ENCODE data around the gene NLN.

Gene NLN

GRCh38 chr5:65695896-65696295 is 26.1 kb upstream of the NLN start:
- POLR2A ChIA-PET, result no interaction called here
- TF ChIP-seq, protein P1, sequence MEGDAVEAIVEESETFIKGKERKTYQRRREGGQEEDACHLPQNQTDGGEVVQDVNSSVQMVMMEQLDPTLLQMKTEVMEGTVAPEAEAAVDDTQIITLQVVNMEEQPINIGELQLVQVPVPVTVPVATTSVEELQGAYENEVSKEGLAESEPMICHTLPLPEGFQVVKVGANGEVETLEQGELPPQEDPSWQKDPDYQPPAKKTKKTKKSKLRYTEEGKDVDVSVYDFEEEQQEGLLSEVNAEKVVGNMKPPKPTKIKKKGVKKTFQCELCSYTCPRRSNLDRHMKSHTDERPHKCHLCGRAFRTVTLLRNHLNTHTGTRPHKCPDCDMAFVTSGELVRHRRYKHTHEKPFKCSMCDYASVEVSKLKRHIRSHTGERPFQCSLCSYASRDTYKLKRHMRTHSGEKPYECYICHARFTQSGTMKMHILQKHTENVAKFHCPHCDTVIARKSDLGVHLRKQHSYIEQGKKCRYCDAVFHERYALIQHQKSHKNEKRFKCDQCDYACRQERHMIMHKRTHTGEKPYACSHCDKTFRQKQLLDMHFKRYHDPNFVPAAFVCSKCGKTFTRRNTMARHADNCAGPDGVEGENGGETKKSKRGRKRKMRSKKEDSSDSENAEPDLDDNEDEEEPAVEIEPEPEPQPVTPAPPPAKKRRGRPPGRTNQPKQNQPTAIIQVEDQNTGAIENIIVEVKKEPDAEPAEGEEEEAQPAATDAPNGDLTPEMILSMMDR (IDR thresholded peaks at IDR 0.05; ENCODE audit: control extremely low read depth, extremely low read depth, low read depth, missing control alignments), result no peak
- CTCF ChIA-PET, result interaction anchor here (1.0 to 2.6 kb wide), 4 partner anchors 9 to 27 kb away, joined by 3 to 6 read pairs (median 3); no protein-coding TSS in a partner anchor
- DNase-seq (ENCODE audit: extremely low spot score), result no peak

- ChIA-PET CTCF (interaction anchor here (0.9 to 2.6 kb wide), 2 partner anchors 10 to 24 kb away, joined by 5 to 6 read pairs; no protein-coding TSS in a partner anchor), POLR2A (no interaction called here)
- TF ChIP-seq, protein P1 (IDR thresholded peaks at IDR 0.05; ENCODE audit: control extremely low read depth, extremely low read depth, low read depth, missing control alignments), result no peak
- DNase-seq (ENCODE audit: extremely low spot score), result no peak
Measured at GRCh38 chr5:65696892-65697291, 25.1 kb upstream of the NLN start.

DNA sequence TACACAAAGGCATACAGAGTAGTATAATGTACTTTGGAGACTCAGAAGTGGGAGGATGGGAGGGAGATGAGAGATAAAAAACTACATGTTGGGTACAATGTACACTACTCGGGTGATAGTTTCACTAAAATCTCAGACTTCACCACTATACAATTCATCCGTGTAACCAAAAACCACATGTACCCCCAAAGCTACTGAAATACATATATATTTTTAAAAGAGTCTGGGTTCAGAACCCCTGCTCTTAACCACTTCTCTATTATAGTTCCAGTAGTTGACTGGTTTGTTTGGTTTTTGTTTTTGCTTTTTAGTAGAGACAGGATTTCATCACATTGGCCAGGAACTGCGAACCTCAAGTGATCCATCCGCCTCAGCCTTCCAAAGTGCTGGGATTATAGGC is 22.7 kb upstream of the NLN start:
- no peak for DNase-seq (ENCODE audit: extremely low spot score)
- TF ChIP-seq, protein P1 (IDR thresholded peaks at IDR 0.05; ENCODE audit: control extremely low read depth, extremely low read depth, low read depth, missing control alignments), result no peak
- POLR2A ChIA-PET, result no interaction called here
- CTCF ChIA-PET, result no interaction called here

- TF ChIP-seq, protein P1 (IDR thresholded peaks at IDR 0.05; ENCODE audit: control extremely low read depth, extremely low read depth, low read depth, missing control alignments), result no peak
- POLR2A ChIA-PET, result no interaction called here
- DNase-seq (ENCODE audit: extremely low spot score), result no peak
- CTCF ChIA-PET, result no interaction called here
Measured at GRCh38 chr5:65702036-65702435, 20.0 kb upstream of the NLN start.

- TF ChIP-seq, protein P1 (IDR thresholded peaks at IDR 0.05; ENCODE audit: control extremely low read depth, extremely low read depth, low read depth, missing control alignments), result no peak
- POLR2A ChIA-PET, result no interaction called here
- CTCF ChIA-PET, result interaction anchor here (1.3 to 2.4 kb wide), 2 partner anchors 8 to 14 kb away, joined by 3 to 5 read pairs; no protein-coding TSS in a partner anchor
- no peak for DNase-seq (ENCODE audit: extremely low spot score)
Measured at GRCh38 chr5:65704621-65705239, 17.3 kb upstream of the NLN start.

DNA sequence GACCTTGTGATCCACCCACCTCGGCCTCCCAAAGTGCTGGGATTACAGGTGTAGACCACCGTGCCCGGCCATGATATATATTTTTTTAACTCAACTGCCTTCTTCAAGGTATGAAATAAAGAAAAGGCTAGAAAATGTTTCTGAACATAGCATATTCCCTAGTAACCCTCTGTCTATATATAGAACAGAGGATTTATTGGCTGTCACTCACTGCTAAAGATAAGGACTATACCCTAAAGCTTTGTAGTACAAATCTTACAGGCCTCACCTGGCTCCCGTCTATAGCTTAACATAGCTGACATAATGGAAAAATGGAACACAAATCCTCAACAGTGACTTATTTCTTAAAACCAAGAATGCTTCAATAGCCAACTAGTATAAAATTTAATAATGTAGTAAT is 14.3 kb upstream of the NLN start:
- TF ChIP-seq, protein P1 (IDR thresholded peaks at IDR 0.05; ENCODE audit: control extremely low read depth, extremely low read depth, low read depth, missing control alignments), result no peak
- DNase-seq (ENCODE audit: extremely low spot score), result no peak
- POLR2A ChIA-PET, result no interaction called here

More for the DNA sequence above, 14.3 kb upstream of the NLN start:
- CTCF ChIA-PET, result interaction anchor here (1.1 to 1.9 kb wide), 2 partner anchors 11 to 19 kb away, joined by 3 to 5 read pairs; no protein-coding TSS in a partner anchor

Measured in GM10248 (cell line).